Left forelimb (tissue), 1 donor: Measurements from ENCODE around the gene SV2B.
"Not testable (repeated sequence)": the region's sequence is repeated elsewhere in the genome, so short reads cannot be mapped to it uniquely, and the experiment has no call there.

ENCODE experiments used
- DNase-seq: peaks from one replicate; pipeline ENCODE4 v3.0.0-alpha.2; 2018; ENCODE audit warnings: low spot score

The SV2B gene, protein sequence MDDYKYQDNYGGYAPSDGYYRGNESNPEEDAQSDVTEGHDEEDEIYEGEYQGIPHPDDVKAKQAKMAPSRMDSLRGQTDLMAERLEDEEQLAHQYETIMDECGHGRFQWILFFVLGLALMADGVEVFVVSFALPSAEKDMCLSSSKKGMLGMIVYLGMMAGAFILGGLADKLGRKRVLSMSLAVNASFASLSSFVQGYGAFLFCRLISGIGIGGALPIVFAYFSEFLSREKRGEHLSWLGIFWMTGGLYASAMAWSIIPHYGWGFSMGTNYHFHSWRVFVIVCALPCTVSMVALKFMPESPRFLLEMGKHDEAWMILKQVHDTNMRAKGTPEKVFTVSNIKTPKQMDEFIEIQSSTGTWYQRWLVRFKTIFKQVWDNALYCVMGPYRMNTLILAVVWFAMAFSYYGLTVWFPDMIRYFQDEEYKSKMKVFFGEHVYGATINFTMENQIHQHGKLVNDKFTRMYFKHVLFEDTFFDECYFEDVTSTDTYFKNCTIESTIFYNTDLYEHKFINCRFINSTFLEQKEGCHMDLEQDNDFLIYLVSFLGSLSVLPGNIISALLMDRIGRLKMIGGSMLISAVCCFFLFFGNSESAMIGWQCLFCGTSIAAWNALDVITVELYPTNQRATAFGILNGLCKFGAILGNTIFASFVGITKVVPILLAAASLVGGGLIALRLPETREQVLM

DNA sequence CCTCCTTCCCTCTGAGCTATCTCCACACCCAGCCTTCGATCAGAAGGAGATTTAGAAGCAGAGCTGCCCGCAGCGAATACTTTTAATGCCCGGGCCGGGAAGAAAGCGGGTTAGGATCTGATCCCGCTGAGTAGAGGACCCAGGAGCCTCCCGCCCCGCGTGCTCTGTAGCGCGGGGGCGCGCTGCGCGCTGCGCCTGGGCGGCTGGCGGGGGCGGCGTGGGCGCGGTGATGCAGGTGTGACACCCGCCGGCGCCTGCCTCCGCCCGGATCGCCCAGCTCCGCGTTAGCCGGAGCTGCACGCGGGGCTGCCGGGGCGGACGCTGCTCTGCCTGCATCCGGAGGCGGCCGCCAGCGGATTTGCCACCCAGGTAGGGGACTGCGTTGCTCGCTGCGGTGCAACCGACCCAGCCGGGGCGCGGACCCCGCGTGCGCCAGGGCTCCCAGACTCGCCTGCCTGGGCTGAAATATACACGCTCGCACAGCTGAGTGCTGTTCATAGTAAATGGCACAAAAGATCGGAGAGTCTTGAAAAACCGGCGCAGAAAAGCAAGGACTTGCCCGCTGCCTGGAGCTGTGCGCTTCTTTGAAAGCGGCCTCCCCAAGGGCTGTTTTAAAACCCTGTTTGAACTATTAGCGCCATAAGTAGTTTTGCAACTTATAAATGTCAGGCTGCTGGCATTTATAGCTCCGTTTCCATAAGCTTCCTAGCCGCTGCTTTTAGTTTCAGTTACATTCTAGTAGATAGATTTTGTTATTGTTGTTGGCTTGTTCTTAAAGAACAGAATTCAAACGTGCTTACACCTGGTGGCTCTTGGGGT is at the start of gene SV2B:
Gene SV2B (plus strand): TSS at position 263 of the 819 bp plus-strand sequence. CDS start 126,007 bp downstream, outside the sequence.
- DNase-seq: no peak

GRCh38 chr15:91051248-91051647 is 48.8 kb upstream of the SV2B start:
- no peak for DNase-seq

DNA sequence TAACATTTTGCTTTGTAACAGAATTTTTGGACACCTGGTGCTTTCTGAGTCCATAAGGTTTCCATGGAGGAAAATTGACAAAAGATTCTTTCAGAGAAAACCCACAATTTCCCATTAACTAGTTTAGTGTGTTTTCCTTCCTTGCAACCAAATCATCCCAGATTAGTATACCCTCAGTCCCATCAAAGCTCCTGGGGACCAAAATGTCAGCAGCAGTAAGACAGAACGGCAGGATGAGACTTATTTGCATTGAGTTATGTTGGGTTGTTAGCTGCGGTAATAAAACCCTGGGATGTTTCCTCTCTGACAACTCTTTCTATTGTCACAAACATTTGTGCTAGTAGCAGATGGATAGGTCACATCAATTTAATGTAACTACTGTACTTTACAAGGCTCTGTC is 45.2 kb upstream of the SV2B start:
- DNase-seq: no peak

GRCh38 chr15:91055548-91056331 is 44.3 kb upstream of the SV2B start:
- DNase-seq: no peak

- no peak for DNase-seq
These were observed 38.8 kb upstream of the SV2B start for GRCh38 chr15:91061230-91061629.

DNA sequence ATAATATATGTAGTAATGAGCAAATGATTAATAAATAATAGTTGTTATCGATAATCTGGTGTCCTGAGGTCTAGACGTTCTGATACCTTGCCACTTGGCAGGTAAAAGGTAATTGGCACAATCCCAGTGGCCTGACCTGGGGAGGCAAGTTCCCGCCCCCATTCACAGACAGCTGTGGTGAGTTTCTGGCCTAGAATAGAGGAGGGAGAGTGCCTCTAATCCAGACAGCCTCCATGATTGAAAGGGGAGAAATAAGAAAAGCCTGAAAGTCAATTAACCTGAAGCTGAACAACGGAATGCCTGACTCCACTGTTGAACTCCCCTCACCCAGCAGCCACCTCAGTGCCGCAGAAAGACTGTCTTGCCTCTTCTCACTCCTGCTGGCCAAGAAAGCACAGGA is 38.1 kb upstream of the SV2B start:
- no peak for DNase-seq

DNA sequence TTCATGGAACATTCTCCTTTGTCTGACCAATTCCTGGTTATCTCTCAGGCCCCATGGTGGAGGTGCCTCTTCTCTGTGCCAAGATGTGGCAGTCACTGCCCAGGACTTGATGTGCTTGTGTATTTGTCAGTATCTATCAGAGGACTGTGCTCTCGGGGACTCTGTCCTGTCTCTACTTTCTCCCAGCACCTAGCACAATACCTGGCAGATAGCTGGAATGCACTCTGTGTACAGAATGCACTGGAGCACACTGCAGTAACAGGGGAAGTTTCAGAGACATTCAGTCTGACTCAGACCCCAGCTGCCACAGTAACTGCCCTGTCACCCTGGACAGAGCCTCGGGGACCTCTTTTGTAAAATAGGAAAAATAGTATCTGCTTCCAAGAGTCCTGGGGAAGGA is 34.6 kb upstream of the SV2B start:
- no peak for DNase-seq

DNA sequence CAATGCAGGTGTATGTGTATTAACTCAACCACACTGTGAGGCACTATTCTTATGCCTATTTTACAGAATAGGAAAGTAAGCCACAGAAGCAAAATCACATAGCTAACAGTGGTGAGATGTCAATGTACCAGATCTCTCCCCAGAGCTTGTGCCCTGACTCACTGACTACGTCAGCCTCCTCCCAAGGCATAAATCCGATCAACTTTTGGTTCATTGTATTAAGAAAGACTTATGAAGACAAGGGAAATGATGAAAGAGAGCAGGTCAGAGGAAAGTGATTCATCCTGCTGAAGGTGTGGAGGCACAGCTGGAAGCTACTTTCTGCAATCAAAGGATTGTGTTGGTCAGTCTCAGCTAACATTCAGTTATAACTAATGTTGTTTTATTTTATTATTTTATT is 33.0 kb upstream of the SV2B start:
- DNase-seq: no peak

GRCh38 chr15:91068436-91068835 is 31.6 kb upstream of the SV2B start:
- DNase-seq: no peak

- DNase-seq: no peak
These were observed 31.1 kb upstream of the SV2B start for GRCh38 chr15:91068966-91069365.

DNA sequence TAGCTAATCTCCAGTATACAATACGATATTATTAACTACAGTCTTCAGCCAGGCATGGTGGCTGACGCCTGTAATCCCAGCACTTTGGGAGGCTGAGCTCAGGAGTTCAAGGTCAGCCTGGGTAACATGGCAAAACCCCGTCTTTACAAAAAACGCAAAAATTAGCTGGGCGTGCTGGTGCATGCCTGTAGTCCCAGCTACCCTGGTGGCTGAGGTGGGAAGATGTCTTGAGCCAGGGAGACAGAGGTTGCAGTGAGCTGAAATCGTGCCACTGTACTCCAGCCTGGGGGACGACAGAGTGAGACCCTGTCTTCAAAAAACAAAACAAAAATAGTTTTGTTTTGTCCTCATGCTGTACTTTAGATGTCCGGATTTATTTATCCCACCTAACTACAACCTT is 29.2 kb upstream of the SV2B start:
- DNase-seq: no peak

- no peak for DNase-seq
These were observed 27.9 kb upstream of the SV2B start for GRCh38 chr15:91072161-91072560.

DNA sequence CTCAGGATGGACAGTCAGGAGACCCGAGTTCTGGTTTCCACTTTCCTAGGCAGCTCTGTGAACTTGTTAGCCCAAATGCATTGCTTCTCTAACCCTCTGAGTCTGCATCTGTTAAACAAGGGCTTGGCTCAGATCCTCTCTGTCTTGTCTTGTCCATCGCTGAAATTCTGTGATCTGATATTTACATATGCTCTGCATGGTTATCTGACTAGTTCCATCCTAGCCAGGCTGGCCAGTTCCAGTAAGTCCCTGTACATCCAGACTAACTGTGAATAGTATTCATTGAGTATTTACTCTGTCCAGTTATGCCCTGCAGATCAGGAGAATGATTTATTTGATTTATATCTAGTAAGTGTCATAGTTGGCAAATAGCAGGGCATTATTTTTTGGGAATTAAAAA is 27.0 kb upstream of the SV2B start:
- DNase-seq: no peak

GRCh38 chr15:91073768-91074167 is 26.3 kb upstream of the SV2B start:
- no peak for DNase-seq

GRCh38 chr15:91075739-91076138 is 24.3 kb upstream of the SV2B start:
- DNase-seq: no peak

DNA sequence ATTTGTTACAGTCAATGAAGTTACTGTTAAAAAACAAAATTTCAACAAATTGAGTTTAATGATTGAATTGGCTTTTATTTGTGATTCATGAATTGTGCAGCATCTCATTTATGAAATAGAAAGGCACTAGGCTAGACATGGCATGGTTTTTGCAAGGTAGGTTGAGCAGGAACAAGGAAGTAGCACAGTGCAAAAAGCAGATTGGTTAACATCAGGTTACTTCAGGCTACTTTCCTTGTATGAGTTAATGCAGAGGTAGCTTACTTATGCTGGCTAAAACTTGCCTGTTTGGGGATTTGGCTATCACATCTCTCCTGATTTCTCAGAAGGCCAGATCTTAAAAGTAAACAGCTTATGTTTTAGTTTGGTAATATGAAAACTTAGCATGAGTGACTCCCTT is 23.0 kb upstream of the SV2B start:
- DNase-seq: no peak

GRCh38 chr15:91093866-91094265 is 6.2 kb upstream of the SV2B start:
- not testable (repeated sequence) for DNase-seq

DNA sequence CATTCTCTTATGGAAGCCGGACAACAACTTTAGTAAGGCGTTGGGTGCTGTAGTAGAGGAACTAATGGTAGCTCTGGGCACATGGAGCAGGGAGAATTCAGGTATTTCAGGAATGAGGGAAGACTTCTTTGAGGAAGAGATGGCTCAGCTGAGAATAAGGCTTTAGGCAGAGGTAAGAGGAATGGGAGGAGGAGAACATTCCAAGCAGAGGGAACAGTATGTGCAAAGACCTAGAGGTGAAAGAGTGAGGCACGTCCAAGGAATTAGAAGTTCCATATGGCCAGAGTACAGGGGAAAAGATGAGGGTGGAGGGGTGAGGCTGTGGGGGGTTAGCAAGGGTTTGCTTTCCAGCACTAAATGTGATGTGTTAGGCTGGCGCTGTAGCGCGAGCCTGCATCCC is 1.6 kb upstream of the SV2B start:
- no peak for DNase-seq

DNA sequence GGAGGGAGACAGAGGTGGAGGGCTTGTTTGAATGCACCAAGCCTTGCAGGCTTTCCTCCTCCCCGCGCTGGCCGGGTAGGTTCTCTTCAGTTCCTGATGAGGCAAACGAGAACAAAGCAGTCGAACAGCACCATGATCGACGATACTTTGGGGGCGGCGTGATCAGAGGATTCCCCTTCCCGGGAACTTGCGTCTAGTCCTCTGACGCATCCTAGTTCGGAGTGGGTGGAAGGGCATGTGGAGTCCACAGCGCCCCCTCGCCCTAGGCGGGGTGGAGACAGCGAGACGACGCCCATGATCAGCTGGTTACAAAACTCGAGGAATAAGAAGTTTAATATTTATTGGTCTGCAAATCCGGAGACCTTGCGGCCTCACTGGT is 452 bp upstream of the SV2B start:
- DNase-seq: no peak

DNA sequence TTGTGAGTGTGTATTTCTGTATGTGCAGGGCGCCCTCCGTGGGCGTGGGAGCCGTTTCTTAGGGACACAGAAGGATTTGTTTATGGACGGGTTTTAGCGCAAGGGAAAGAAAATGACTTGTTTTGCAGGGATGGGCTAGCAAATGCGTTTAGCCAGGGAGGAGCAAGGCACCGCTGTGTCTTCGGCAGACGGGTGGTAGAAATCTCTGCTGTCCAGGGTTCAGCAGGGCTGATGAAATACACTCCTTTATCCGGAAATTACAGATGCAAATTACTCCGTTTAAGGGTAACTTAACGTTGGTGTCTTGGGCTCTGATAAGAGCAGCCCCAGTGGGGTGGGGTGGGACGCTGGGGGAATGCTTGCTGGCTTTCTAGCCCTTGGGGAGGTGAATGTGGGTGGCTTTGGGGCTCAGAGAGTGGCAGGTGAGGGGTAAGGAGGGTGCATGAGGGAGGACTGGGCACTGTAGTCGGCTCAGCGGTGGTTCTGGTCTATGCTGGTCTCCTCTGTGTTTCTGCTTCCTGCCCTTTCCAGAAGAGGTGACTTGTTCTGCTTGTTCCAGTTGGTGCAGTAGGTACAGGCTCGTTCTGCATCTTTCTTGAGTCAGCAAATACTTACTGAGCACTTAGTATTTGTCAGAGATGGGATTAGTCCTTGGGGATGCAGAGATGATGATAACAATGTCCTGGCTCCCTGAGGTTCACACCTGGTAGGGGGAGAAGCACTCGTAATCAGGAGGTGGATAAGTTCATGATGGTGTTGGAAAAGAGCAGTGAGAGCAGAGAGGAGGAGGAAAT is 954 bp downstream of the SV2B start:
- no peak for DNase-seq

GRCh38 chr15:91101608-91101920 is 1.5 kb downstream of the SV2B start:
- DNase-seq: no peak
